ENCODE measurements around the gene TLE5. TPM values are rescaled to one million over a fixed set of nuclear protein-coding genes. Genes with fewer than 3 reads are reported as not detected.

Gene TLE5
- total and polyA plus RNA-seq, 2 of the 4 experiments (the other 2 are of a cell fraction), result 119 to 407 TPM

- WGBS, 2 experiments (ENCODE audit: extremely low coverage in 2 of 2, insufficient read length in 1 of 2), result 92% methylated on average over 6 of the region's 13 CpGs; no CpG with 5 or more reads in 1 of the 2 experiments
- Histone ChIP-seq H3K9me1 (ENCODE audit: insufficient read depth, low read length) (no peaks in the 10 kb centered on the region), H3K4ac (ENCODE audit: low read depth, low read length) (no peak overlapping the region), H3K18ac (ENCODE audit: low read depth, low read length) (no peak overlapping the region), H4K5ac (ENCODE audit: low read depth, low read length) (no peak overlapping the region), H3K4me2 (ENCODE audit: low read depth, low read length) (no peak overlapping the region), H4K20me1 (ENCODE audit: insufficient read depth, low read length) (no peaks in the 10 kb centered on the region), H3K27me3 (ENCODE audit: control insufficient read depth, insufficient read depth, low read length) (peaks cover 16% of the 10 kb centered on the region), H2AFZ (replicated peaks; ENCODE audit: low read length, poor library complexity) (no peak overlapping the region), H3K9me3 (ENCODE audit: control insufficient read depth, insufficient read depth, low read length) (no peaks in the 10 kb centered on the region), H4K8ac (ENCODE audit: low read depth in 2 of 2, low read length in 2 of 2) (no peak overlapping the region), H3K56ac (ENCODE audit: extremely low read depth, insufficient read depth, low read length) (no peak overlapping the region), H2BK120ac (ENCODE audit: low read depth, low read length) (no peak overlapping the region), H3K23ac (ENCODE audit: low read depth, low read length) (no peak overlapping the region), H3K9ac (ENCODE audit: low read depth, low read length) (no peak overlapping the region), H3K79me1 (ENCODE audit: low read depth in 1 of 2, low read length in 2 of 2) (no peaks in the 10 kb centered on the region), H2AK5ac (ENCODE audit: low read depth, low read length) (no peak overlapping the region), H2BK5ac (ENCODE audit: low read depth, low read length, poor library complexity, severe bottlenecking) (no peak overlapping the region), H3K4me3 (ENCODE audit: insufficient read depth, low read depth, low read length) (no peak overlapping the region), H2BK15ac (ENCODE audit: low read depth, low read length) (no peak overlapping the region), H2AK9ac (replicated peaks; ENCODE audit: low read depth, low read length, poor library complexity) (no peak overlapping the region), H3K27ac (ENCODE audit: insufficient read depth, low read length) (no peak overlapping the region), H3K14ac (replicated peaks; ENCODE audit: low read depth, low read length) (no peak overlapping the region), H3K4me1 (ENCODE audit: control insufficient read depth, insufficient read depth, low read length) (no peaks in the 10 kb centered on the region), H3K36me3 (ENCODE audit: control insufficient read depth, insufficient read depth, low read length) (no peaks in the 10 kb centered on the region), H2BK20ac (ENCODE audit: low read depth, low read length) (no peak overlapping the region), H4K91ac (ENCODE audit: insufficient read depth, low read depth, low read length) (no peak overlapping the region)
- dilution Hi-C loops (cut with HindIII; ENCODE audit: low sequenced_read_pairs, unreplicated experiment) (no loop called here), intact Hi-C loops (cut with micrococcal nuclease) (no loop called here), in situ Hi-C loops (cut with MboI; ENCODE audit: low sequenced_read_pairs) (no loop called here)
- BruUV-seq (replicated peaks), result no TSS peak
- POLR2A ChIA-PET (ENCODE audit: unreplicated experiment), result no interaction called here
- no peak for TF ChIP-seq CEBPB (IDR thresholded peaks at IDR 0.05; ENCODE audit: low read depth, low read length)
- TF ChIP-seq RFX5 (IDR thresholded peaks at IDR 0.05; ENCODE audit: low read depth, low read length), result no peak
- TF ChIP-seq BHLHE40 (IDR thresholded peaks at IDR 0.05; ENCODE audit: low read depth, low read length), result no peak
- no peak for TF ChIP-seq RCOR1 (IDR thresholded peaks at IDR 0.05; ENCODE audit: insufficient replicate concordance, low read length)
- no peak for TF ChIP-seq RAD21 (IDR thresholded peaks at IDR 0.05; ENCODE audit: low read length)
- no peak for TF ChIP-seq NFE2L2 (IDR thresholded peaks at IDR 0.05; ENCODE audit: low read depth, low read length)
- TF ChIP-seq FOS (IDR thresholded peaks at IDR 0.05; ENCODE audit: low read depth, low read length), result no peak
- no peak for TF ChIP-seq USF2 (IDR thresholded peaks at IDR 0.05; ENCODE audit: low read depth, low read length)
- no peak for TF ChIP-seq POLR2A (IDR thresholded peaks at IDR 0.05; ENCODE audit: low read depth, low read length)
- no peak for TF ChIP-seq CHD1 (IDR thresholded peaks at IDR 0.05; ENCODE audit: low read depth, low read length)
- TF ChIP-seq MAZ (IDR thresholded peaks at IDR 0.05; ENCODE audit: borderline replicate concordance, low read depth, low read length), result no peak
- CTCF ChIA-PET, result no interaction called here
- no peak for ATAC-seq (ENCODE audit: low read depth)
- no peak for DNase-seq
Measured at GRCh38 chr19:3010871-3011270, 51.4 kb downstream of the TLE5 start.

Data from IMR-90 (cell line).